Small intestine (tissue), 7 donors: Measurements from ENCODE around the gene AOC3. TPM values are rescaled to one million over a fixed set of nuclear protein-coding genes. Genes with fewer than 3 reads are reported as not detected.

Experiments
- DNase-seq, 2 donors: peaks; one replicate each; pipeline versions ENCODE4 v3.0.0 to v3.0.0-alpha.2; 2013
- FAIRE-seq: peaks from 2 replicates; lab custom pipeline; 2012; peaks lifted over from hg19 to GRCh38; lab: Jason Lieb, UNC
- H3K27ac ChIP-seq, 3 donors: one replicate each; pipeline ENCODE4 v1.5.1; 2013; ENCODE audit warnings: low read length in 2 of 3, mild to moderate bottlenecking in 2 of 3, control low read depth in 1 of 3, inconsistent platforms in 1 of 3, low read depth in 1 of 3, moderate library complexity in 1 of 3
- H3K27me3 ChIP-seq, 3 donors: one replicate each; pipeline ENCODE4 v1.6.1; 2013; ENCODE audit warnings: low read length in 3 of 3, inconsistent platforms in 1 of 3; ENCODE audit not compliant: control insufficient read depth in 3 of 3, insufficient read depth in 3 of 3
- H3K36me3 ChIP-seq, 3 donors: one replicate each; pipeline ENCODE4 v1.6.1; 2013; ENCODE audit warnings: low read length in 3 of 3, inconsistent platforms in 1 of 3, low read depth in 1 of 3, mild to moderate bottlenecking in 1 of 3, moderate library complexity in 1 of 3; ENCODE audit not compliant: control insufficient read depth in 3 of 3, insufficient read depth in 2 of 3
- H3K4me1 ChIP-seq, 3 donors: one replicate each; pipeline ENCODE4 v1.6.1; 2013; ENCODE audit warnings: low read length in 2 of 3, inconsistent platforms in 1 of 3, low read depth in 1 of 3, mild to moderate bottlenecking in 1 of 3, moderate library complexity in 1 of 3; ENCODE audit not compliant: control insufficient read depth in 3 of 3, insufficient read depth in 2 of 3
- H3K4me3 ChIP-seq, 3 donors: one replicate each; pipeline ENCODE4 v1.5.1; 2013; ENCODE audit warnings: low read length in 3 of 3, control low read depth in 1 of 3, inconsistent platforms in 1 of 3, low read depth in 1 of 3, mild to moderate bottlenecking in 1 of 3, moderate library complexity in 1 of 3
- H3K9me3 ChIP-seq, 2 donors: one replicate each; pipeline ENCODE4 v1.6.1; 2013; ENCODE audit warnings: low read depth in 1 of 2, low read length in 1 of 2; ENCODE audit not compliant: control insufficient read depth in 2 of 2, insufficient read depth in 1 of 2
- WGBS, 3 donors: extraction: QIAGEN DNeasy Blood & Tissue Kit; methylation state at CpG; one replicate each; pipeline ENCODE4 v1.1.7; 2013; 5-methylcytosine and 5-hydroxymethylcytosine counted together
- polyA plus RNA-seq, 4 donors: library from polyadenylated mRNA; stranded (reverse) in 3 of 4; unstranded in 1 of 4; fragments of 200-250 nt in 3 of 4; fragments of 120-200 nt in 1 of 4; gene quantifications; one replicate each; pipeline versions ENCODE4 v1.2.1 to v1.2.3, GENCODE V29; 2013
- donor health status: healthy with polysubstance abuse.
- donor health status: control.
- donor health status: control.
- donor health status: Bipolar disorder and iron deficiency.
- donor health status: healthy.

Gene AOC3
- polyA plus RNA-seq, 4 donors = 1.3 to 30.0 (median 3.1) TPM

GRCh38 chr17:42833767-42834422 lies 17.1 kb upstream of the AOC3 start:
- peaks cover 5 to 36% (median 7%) of the 10 kb centered on the region in 3 donors for H3K36me3 ChIP-seq
- H3K27ac ChIP-seq = peak overlapping the region; percentile 66 to 98 (median 83)
- no peak for FAIRE-seq
- peak overlapping the region; percentile 78 to 84 (median 84) for H3K4me3 ChIP-seq
- H3K27me3 ChIP-seq = no peaks in the 10 kb centered on the region
- H3K9me3 ChIP-seq = no peaks in the 10 kb centered on the region
- no peak for DNase-seq
- H3K4me1 ChIP-seq = peaks cover 0 to 14% (median 6%) of the 10 kb centered on the region in 3 donors
- whole genome bisulfite sequencing, 3 donors = 5 to 7% (median 6%) methylated on average over 18 of the region's 18 CpGs

DNA sequence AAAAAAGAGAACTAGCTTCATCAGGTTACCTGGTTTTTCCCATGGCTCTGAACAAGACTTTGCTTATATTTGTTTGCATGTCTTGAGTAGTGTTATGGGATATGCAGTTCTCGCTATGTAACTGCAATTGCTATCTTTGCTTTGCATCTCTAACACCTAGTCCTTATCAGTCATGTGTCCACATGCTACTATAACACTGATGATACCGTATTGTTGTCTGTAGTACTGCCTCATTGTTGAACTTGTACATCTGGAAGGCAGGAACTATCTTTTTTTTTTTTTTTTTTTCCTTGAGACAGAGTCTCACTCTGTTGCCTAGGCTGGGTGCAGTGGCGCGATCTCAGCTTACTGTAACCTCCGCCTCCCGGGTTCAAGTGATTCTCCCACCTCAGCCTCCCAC lies 15.3 kb upstream of the AOC3 start:
- Histone ChIP-seq H3K4me3 (no peak overlapping the region), H3K9me3 (no peaks in the 10 kb centered on the region), H3K4me1 (peaks cover 0 to 14% (median 6%) of the 10 kb centered on the region in 3 donors), H3K27ac (no peak overlapping the region), H3K36me3 (peaks cover 10 to 52% (median 14%) of the 10 kb centered on the region in 3 donors), H3K27me3 (no peaks in the 10 kb centered on the region)
- FAIRE-seq (no peak), DNase-seq (no peak)
- WGBS, 3 donors = 93 to 97% (median 96%) methylated on average over 6 of the region's 6 CpGs

DNA sequence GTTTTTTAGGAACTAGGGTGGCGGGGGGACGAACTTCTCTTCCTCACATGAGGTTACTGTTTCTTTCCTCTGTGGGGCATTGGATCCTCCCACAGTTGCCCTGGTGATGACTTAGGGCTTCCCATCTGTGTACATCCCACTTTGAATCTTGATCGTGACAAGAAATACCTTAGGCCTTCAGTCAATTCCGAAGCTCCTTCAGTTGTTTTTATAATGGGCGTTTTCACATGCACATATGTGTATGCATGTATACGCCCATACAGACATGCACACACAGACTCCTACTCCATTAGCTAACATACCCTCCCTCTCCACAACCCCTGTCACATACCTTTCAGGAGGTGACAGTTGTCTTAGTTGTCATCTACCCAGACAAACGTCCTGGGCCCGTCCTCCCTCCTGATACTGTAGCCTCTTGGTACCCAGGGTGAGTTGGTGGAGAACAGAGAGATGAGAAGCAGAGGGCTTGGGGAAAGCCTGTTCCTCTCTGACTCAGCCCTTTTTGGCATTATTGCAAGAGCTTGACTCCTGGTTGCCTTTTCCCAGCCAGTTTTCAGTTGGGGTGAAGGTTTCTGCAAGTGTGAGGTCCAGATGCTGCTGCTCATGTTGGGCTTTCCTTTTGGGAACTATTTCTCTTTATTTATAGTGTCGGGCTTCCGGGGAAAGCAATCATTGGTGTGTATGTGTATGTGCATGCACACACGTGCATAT lies 8.9 kb upstream of the AOC3 start:
- Histone ChIP-seq H3K4me1 (no peaks in the 10 kb centered on the region), H3K27me3 (no peaks in the 10 kb centered on the region), H3K9me3 (no peaks in the 10 kb centered on the region), H3K4me3 (no peak overlapping the region), H3K36me3 (peaks cover 30 to 76% (median 33%) of the 10 kb centered on the region in 3 donors), H3K27ac (no peak overlapping the region)
- DNase-seq (no peak), FAIRE-seq (no peak)
- WGBS, 3 donors = 80 to 87% (median 82%) methylated on average over 11 of the region's 11 CpGs

DNA sequence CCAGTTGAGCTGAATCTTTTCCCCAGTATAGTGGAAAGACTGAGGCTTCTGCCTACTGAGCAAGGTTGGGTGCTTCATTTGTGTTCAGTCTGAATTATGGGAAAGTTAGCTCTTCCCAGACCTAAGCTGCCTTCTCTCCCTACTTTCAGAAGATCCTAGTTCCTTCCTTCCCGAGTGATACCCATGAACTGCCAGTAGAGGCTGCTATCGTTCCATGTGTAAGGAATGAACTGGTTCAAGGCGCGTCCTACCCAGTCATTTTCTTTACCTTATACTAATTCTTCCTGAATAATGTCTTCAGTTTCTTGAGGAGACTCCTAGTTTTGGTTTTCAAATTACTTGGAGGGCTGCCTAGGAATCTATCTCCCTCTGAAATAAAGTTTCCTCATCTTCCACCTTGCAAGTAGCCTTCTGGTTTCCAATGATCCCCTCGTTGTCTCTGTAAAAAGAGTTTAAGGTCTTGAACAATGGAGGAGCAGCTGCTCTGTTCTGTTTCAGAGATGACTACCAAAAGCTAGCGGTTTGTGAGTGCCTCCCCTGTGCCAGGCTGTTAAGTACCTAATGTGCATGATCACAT lies 7.6 kb upstream of the AOC3 start:
- no peak overlapping the region for H3K4me3 ChIP-seq
- no peaks in the 10 kb centered on the region for H3K4me1 ChIP-seq
- WGBS, 3 donors = 31 to 44% (median 43%) methylated on average over 6 of the region's 6 CpGs
- H3K36me3 ChIP-seq = peaks cover 27 to 65% (median 28%) of the 10 kb centered on the region in 3 donors
- no peak overlapping the region for H3K27ac ChIP-seq
- no peaks in the 10 kb centered on the region for H3K9me3 ChIP-seq
- no peak for FAIRE-seq
- H3K27me3 ChIP-seq = no peaks in the 10 kb centered on the region
- DNase-seq = peak; percentile 73 to 79

GRCh38 chr17:42844271-42844670 lies 6.7 kb upstream of the AOC3 start, which contains the start of gene AOC2:
Gene AOC2 (plus strand): TSS chr17:42844580. CDS start chr17:42844627, 47 bp downstream.
- no peak within 1 kb of the TSS for H3K4me3 ChIP-seq
- no peaks in the 10 kb centered on the region for H3K9me3 ChIP-seq
- DNase-seq = no peak

GRCh38 chr17:42844761-42845555 lies 6.0 kb upstream of the AOC3 start:
- Histone ChIP-seq H3K36me3 (peaks cover 16 to 53% (median 25%) of the 10 kb centered on the region in 3 donors), H3K4me3 (no peak overlapping the region), H3K27me3 (peaks cover 0 to 6% (median 0%) of the 10 kb centered on the region in 3 donors), H3K9me3 (no peaks in the 10 kb centered on the region), H3K27ac (no peak overlapping the region), H3K4me1 (peaks cover 0 to 7% (median 3%) of the 10 kb centered on the region in 3 donors)
- 90 to 93% (median 91%) methylated on average over 19 to 24 of the region's 24 CpGs for WGBS, 3 donors
- DNase-seq = no peak
- FAIRE-seq = no peak

More at GRCh38 chr17:42844271-42844670, 6.7 kb upstream of the AOC3 start, which contains the start of gene AOC2:
- peaks cover 0 to 2% (median 0%) of the 10 kb centered on the region in 3 donors for H3K4me1 ChIP-seq
- H3K27me3 ChIP-seq = peaks cover 0 to under 1% (median 0%) of the 10 kb centered on the region in 3 donors
- 66 to 69% (median 67%) methylated on average over 4 of the region's 4 CpGs for WGBS, 3 donors
- no peak for FAIRE-seq
- no peak within 1 kb of the TSS for H3K27ac ChIP-seq
- peaks cover 21 to 59% (median 25%) of the 10 kb centered on the region in 3 donors for H3K36me3 ChIP-seq

GRCh38 chr17:42845556-42845917 lies 5.5 kb upstream of the AOC3 start:
- FAIRE-seq (no peak), DNase-seq (no peak)
- peaks cover 16 to 47% (median 23%) of the 10 kb centered on the region in 3 donors for H3K36me3 ChIP-seq
- H3K9me3 ChIP-seq = no peaks in the 10 kb centered on the region
- H3K27me3 ChIP-seq = peaks cover 0 to 8% (median 0%) of the 10 kb centered on the region in 3 donors
- H3K27ac ChIP-seq = no peak overlapping the region
- 89 to 95% (median 90%) methylated on average over 12 of the region's 12 CpGs for WGBS, 3 donors
- peaks cover 0 to 7% (median 7%) of the 10 kb centered on the region in 3 donors for H3K4me1 ChIP-seq
- H3K4me3 ChIP-seq = no peak overlapping the region
